ENCODE results near the gene WFDC1.

Gene WFDC1

GRCh38 chr16:84355149-84355548, 60.5 kb downstream of the WFDC1 start:
- no peak for DNase-seq

- no peak for DNase-seq
Measured at GRCh38 chr16:84356176-84356575, 61.5 kb downstream of the WFDC1 start.

- DNase-seq, result no peak
Measured at GRCh38 chr16:84356591-84357116, 62.0 kb downstream of the WFDC1 start.

GRCh38 chr16:84357191-84357651, 62.5 kb downstream of the WFDC1 start:
- peak; percentile 63 to 80 (median 68) for DNase-seq

DNA sequence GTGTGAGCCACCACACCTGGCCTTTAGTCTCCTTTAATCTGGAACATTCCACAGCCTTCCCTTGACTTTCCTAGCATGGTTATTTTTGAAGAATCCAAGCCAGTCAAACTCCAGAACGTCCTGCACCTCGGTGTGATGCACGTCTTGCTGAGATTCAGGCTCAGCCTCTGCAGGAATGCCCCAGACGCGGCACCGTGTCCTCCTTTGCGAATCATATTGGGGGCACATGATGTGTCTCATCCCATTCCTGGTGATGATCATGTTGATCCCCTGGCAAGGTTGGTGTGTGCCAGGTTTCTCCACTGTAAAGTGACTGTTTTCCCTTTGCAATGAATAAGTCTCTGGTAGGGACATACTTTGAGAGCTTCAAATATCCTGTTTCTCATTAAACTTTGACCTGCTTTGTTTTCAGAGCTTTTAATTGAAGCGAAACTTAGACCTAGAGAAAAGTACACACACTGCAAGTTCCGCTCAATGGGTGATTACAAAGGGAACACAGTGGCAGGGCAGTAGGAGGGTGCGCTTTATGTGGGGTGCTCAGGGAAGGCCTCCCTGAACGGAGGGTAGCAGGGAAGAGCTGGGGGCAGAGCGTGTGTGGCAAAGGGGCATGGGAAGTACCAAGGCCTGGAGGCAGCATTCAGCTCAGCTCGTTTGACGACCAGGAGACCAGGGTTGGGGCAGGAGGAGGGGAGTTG, 64.1 kb downstream of the WFDC1 start:
- DNase-seq, result no peak

DNA sequence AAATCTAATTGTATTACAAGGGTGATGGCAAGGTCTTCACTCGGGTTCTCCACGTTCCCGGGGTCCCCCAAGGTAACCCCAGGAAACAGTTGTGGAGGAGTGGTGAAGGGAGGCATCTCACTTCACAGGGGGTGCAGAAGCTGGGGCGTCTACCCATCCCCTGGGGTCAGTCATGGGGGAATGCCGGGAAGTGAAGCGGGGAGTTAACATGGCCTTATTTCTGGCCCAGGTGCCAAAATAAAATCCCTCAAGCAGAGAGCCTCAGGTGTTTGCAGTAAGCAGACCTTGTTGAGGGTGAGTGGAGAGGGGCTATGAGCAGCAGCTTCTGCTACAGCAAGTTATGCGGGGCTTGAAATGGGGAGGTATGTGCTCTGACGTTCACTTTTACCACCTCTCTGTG, 64.6 kb downstream of the WFDC1 start:
- no peak for DNase-seq

- no peak for DNase-seq
Measured at GRCh38 chr16:84360170-84360569, 65.5 kb downstream of the WFDC1 start.

- DNase-seq, result no peak
Measured at GRCh38 chr16:84360748-84361147, 66.1 kb downstream of the WFDC1 start.

DNA sequence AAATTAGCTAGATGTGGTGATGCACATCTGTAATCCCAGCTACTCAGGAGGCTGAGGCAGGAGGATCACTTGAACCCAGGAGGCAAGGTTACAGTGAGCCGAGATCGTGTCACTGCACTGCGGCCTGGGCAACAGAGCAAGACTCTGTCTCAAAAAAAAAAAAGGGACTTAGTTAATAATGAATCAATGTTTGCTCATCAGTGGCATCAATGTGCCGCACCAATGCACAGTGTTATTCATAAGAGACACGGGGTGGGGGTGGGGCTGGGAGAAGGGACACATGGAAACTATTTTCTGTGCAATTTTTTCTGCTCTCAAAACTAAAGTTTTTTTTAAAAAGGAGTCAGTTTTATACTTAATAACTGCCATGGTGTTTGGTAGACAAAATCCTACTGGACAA, 66.9 kb downstream of the WFDC1 start:
- no peak for DNase-seq

DNA sequence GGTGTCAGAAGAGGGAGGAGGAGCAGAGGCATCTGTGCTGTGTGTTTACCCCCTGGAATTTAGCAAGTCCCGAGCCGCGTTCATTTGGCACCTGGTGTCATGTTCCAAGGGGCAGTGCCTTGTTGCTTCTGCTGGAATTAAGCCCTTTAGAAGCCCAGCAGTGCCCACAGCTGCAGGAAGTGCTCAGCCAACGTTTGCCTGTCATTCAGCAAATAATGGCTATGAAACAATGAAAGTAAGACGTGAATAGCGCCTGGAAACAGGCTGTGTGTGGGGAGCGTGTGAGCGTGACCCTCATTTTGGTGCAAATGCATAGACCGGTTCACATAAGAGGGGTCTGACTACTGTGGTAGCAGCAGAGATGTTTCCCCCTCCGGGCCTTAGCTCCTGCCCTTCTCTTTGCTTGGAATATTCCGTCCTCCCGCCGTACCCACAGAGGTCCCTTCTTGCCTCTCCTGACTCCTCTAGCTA, 67.8 kb downstream of the WFDC1 start:
- no peak for DNase-seq

- DNase-seq, result no peak
Measured at GRCh38 chr16:84366208-84366607, 71.5 kb downstream of the WFDC1 start.

GRCh38 chr16:84367297-84367680, 72.6 kb downstream of the WFDC1 start:
- DNase-seq, result peak; percentile 13 to 51 (median 26)

DNA sequence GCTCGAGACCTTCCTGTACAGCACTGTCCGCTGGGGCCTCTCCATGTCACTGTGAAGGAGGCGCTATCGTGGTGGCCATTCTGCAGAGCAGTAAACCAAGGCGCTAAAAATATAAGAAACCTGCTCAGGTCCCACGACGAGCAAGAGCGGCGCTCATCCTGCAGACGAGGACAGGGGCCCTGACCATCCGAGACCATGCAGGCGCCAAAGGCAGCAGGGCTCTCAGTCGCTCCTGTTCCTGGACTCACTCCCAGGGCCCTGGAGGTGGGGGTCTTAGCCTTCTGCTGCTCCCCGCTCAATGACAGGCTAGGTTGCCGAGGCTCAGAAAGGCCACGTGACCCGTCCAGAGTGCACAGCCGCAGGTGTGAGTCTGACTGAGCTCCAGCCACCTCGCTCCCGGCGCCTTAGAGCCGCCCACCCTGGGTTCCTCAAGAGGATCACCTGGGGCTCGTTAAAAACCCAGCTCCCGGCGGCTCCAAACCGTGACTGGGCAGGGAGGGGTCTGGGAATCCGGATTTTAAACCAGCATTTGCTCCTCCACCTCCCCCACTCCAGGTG, 73.2 kb downstream of the WFDC1 start:
- DNase-seq, result no peak

DNA sequence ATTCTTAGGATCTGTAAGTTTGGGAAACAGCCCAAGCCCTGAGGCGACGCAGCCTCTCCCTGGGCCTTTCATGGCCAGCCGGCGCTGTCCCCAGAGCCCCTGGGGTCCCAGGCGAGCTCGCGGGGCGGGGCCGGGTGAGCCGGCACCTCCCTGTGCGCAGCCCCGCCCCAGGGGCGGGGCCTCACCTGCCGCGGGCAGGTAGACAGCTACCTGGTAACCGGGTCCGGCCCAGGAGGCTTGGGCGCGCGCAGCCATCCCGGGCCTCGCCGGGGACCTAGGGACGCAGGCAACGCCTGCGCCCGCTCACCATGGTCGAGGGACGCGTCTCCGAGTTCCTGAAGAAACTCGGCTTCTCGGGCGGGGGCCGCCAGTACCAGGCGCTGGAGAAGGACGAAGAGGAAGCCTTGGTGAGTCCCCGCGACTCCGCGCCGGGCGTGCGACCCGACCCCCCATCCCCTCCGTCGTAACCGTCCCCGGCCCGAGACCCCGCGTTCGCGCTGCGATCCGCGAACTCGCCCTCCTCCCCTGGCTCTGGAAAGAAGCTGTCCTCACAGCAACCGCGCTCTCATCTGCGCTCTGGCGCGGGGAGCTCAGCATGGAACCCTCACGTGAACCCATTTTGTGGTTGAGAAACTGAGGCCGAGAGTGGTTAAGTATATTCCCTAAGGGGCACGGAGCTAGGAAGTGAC, 73.8 kb downstream of the WFDC1 start, which contains the start of gene ATP2C2:
ATP2C2 (plus strand) TSS at position 231 of the 689 bp plus-strand sequence; CDS start at position 309, 78 bp downstream.
- DNase-seq, result peak in 2 of 4 experiments; percentile 10 to 11

DNA sequence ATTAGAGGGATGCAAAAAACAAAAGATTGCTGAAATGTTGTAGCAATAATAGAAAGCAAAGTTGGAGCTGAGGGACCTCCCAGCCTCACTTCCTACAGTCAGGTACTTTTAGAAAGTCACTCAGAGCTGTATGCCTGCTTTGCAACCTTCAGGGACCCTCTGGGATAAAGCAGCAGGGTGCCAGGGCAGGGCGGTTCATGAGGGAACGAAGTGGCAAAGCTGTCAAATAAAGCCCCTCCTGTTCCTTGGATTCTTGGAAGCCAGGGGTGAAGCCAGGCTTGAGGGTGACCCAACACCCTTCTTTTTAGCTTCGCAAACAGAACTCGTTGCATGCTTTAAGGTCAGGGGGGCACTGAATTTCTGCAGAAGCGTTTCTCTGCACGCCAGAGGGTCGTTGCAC, 74.4 kb downstream of the WFDC1 start:
- no peak for DNase-seq

- DNase-seq, result no peak
Measured at GRCh38 chr16:84369938-84370627, 75.4 kb downstream of the WFDC1 start.

- DNase-seq, result no peak
Measured at GRCh38 chr16:84370723-84371552, 76.3 kb downstream of the WFDC1 start.

DNA sequence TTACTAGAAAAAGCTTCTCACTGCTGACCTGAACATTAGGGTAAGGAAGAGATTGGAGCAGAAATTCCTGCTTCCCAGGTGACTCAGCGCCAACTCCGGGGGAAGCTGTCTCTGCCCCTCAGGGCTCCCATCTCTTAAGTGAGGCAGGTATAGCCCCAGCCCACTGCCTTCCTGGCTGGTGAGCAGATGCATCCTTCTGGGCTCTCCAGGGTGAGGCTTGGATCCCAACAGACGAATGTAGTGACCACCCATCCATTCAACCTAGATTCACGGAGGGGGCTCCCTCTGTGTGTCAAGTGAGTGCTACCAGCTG, 76.8 kb downstream of the WFDC1 start:
- no peak for DNase-seq

DNA sequence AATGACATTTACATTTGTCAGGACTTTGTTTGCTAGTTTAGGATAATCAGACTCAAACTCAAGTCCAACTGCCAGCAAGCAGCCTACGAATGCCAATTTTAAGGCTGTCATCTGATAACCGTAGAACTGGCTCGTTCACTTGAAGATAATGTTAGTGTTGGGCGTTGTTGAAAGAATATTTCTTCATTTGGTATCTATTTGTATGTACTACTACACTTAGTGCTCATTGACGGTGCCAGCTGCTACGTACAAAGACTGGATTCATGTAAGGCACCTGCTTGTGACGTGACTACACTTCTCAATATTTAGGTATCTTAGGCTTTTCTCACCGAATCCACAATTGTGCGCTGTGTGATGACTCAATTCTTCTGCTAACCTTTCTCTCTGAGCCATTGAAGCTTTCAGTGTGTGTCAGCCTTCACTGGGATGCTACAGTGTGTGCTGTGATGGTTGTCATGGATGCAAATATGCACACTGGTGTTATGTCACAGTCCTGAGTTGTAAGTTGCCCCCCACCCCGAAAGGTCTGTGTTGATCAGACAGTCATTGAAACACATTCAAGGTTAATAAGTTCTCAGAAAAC, 79.3 kb downstream of the WFDC1 start:
- no peak for DNase-seq

DNA sequence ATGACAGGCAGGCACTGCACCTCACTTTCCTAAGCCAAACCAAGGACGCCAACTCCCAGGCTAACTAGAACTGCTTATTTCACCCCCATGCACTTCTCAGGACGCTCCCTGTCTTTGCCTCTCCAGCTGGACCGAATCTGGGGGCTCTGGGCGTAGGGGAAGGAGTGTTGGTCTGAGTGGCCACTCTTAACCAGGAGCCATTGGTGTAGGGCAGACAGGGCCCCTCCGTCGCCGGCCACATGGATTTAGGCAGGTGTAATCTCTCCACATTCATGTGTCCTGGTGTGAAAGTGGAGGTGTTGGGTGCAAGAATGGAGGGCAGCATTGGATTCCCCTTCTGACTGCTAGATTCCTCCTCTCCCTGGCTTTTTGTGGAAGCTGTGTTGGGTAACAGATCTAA, 83.4 kb downstream of the WFDC1 start:
- DNase-seq, result no peak

- DNase-seq, result no peak
Measured at GRCh38 chr16:84378567-84378966, 83.9 kb downstream of the WFDC1 start.
